HEK293 (cell line): ENCODE results near the gene CXCL16.

Experiments used
- ATF2 ChIP-seq: fragments of 450-650 bp; formaldehyde crosslinking; IDR thresholded peaks from 2 replicates; pipeline ENCODE4 v1.5.1; 2016; ENCODE audit warnings: missing biosample characterization, missing genetic modification characterization, low read depth
- GLI2 ChIP-seq: fragments of 450-650 bp; formaldehyde crosslinking; IDR thresholded peaks from 2 replicates; pipeline ENCODE4; 2017; ENCODE audit warnings: missing biosample characterization, missing genetic modification characterization, low read depth, borderline replicate concordance
- GLI4 ChIP-seq: fragments of 450-650 bp; formaldehyde crosslinking; IDR thresholded peaks from 2 replicates; pipeline ENCODE4 v1.5.1; 2016; ENCODE audit warnings: missing biosample characterization, missing genetic modification characterization
- HOXC10 ChIP-seq: sonication (generic); formaldehyde crosslinking; IDR thresholded peaks from 2 replicates; pipeline ENCODE4 v1.8.1; 2023; ENCODE audit warnings: mild to moderate bottlenecking, missing genetic modification reagents
- IKZF3 ChIP-seq: fragments of 450-650 bp; IDR thresholded peaks from 2 replicates; pipeline ENCODE4 v1.5.0; 2018; ENCODE audit warnings: missing biosample characterization, mild to moderate bottlenecking, missing genetic modification characterization, moderate library complexity
- MZF1 ChIP-seq: fragments of 450-650 bp; formaldehyde crosslinking; IDR thresholded peaks from 2 replicates; pipeline ENCODE4 v1.5.1; 2017; ENCODE audit warnings: missing biosample characterization, missing genetic modification characterization, borderline replicate concordance
- PRDM4 ChIP-seq: fragments of 450-650 bp; formaldehyde crosslinking; IDR thresholded peaks from 2 replicates; pipeline ENCODE4 v1.5.1; 2017; ENCODE audit warnings: missing biosample characterization, missing genetic modification characterization
- SETDB1 ChIP-seq: IDR thresholded peaks from one replicate; pipeline ENCODE4 v1.6.1; 2017; ENCODE audit warnings: mild to moderate bottlenecking, low read length, moderate library complexity, mixed read lengths; ENCODE audit not compliant: insufficient read length
- SP7 ChIP-seq: fragments of 450-650 bp; formaldehyde crosslinking; IDR thresholded peaks from 2 replicates; pipeline ENCODE4 v1.5.1; 2016; ENCODE audit warnings: missing biosample characterization, missing genetic modification characterization
- TSHZ1 ChIP-seq: fragments of 450-650 bp; formaldehyde crosslinking; IDR thresholded peaks from 2 replicates; pipeline ENCODE4 v1.5.1; 2016; ENCODE audit warnings: missing biosample characterization, missing genetic modification characterization, borderline replicate concordance
- YY1 ChIP-seq: fragments of 450-650 bp; formaldehyde crosslinking; IDR thresholded peaks from 2 replicates; pipeline ENCODE4 v1.5.1; 2018; ENCODE audit warnings: missing biosample characterization, missing genetic modification characterization
- ZBTB10 ChIP-seq: fragments of 450-650 bp; formaldehyde crosslinking; IDR thresholded peaks from 2 replicates; pipeline ENCODE4 v1.5.1; 2016; ENCODE audit warnings: missing biosample characterization, missing genetic modification characterization
- ZFP3 ChIP-seq: fragments of 450-650 bp; formaldehyde crosslinking; IDR thresholded peaks from 2 replicates; pipeline ENCODE4 v1.5.1; 2016; ENCODE audit warnings: low read depth, missing biosample characterization, missing genetic modification characterization
- ZIC2 ChIP-seq: fragments of 450-650 bp; formaldehyde crosslinking; IDR thresholded peaks from 2 replicates; pipeline ENCODE4 v1.5.1; 2016; ENCODE audit warnings: missing biosample characterization, missing genetic modification characterization
- ZNF169 ChIP-seq: fragments of 450-650 bp; formaldehyde crosslinking; IDR thresholded peaks from 2 replicates; pipeline ENCODE4 v1.5.1; 2016; ENCODE audit warnings: missing biosample characterization, missing genetic modification characterization
- ZNF26 ChIP-seq: fragments of 450-650 bp; formaldehyde crosslinking; IDR thresholded peaks from 2 replicates; pipeline ENCODE4 v1.5.1; 2016; ENCODE audit warnings: missing biosample characterization, missing genetic modification characterization
- ZNF341 ChIP-seq: fragments of 450-650 bp; formaldehyde crosslinking; IDR thresholded peaks from 2 replicates; pipeline ENCODE4; 2016; ENCODE audit warnings: low read depth, missing biosample characterization, missing genetic modification characterization
- ZNF398 ChIP-seq: fragments of 450-650 bp; formaldehyde crosslinking; IDR thresholded peaks from 2 replicates; pipeline ENCODE4 v1.5.1; 2017; ENCODE audit warnings: missing biosample characterization, missing genetic modification characterization
- ZNF404 ChIP-seq: fragments of 450-650 bp; formaldehyde crosslinking; IDR thresholded peaks from 2 replicates; pipeline ENCODE4 v1.5.1; 2017; ENCODE audit warnings: missing biosample characterization, missing genetic modification characterization
- ZNF433 ChIP-seq: fragments of 450-650 bp; formaldehyde crosslinking; IDR thresholded peaks from 2 replicates; pipeline ENCODE4 v1.5.1; 2016; ENCODE audit warnings: missing biosample characterization, missing genetic modification characterization, low read depth
- ZNF623 ChIP-seq: fragments of 450-650 bp; formaldehyde crosslinking; IDR thresholded peaks from 2 replicates; pipeline ENCODE4 v1.5.1; 2016; ENCODE audit warnings: missing biosample characterization, missing genetic modification characterization
- ZNF660 ChIP-seq: fragments of 450-650 bp; IDR thresholded peaks from 2 replicates; pipeline ENCODE4 v1.5.1; 2018; ENCODE audit warnings: missing biosample characterization, mild to moderate bottlenecking, missing genetic modification characterization
- ZNF677 ChIP-seq: fragments of 450-650 bp; IDR thresholded peaks from 2 replicates; pipeline ENCODE4 v1.5.0; 2018; ENCODE audit warnings: missing biosample characterization, mild to moderate bottlenecking, missing genetic modification characterization, moderate library complexity
- ZNF843 ChIP-seq: fragments of 450-650 bp; formaldehyde crosslinking; IDR thresholded peaks from 2 replicates; pipeline ENCODE4 v1.5.1; 2016; ENCODE audit warnings: missing biosample characterization, missing genetic modification characterization

CXCL16 gene

GRCh38 chr17:4719684-4720221 is 20.0 kb downstream of the CXCL16 start (continued):
- TF ChIP-seq TSHZ1 (tag by site-specific recombination) (0 out of 2 replicates have a peak, but pooled peaks have one; percentile 10), ZNF404 (tag by site-specific recombination) (no peak), YY1 (no peak), ZNF843 (tag by site-specific recombination) (peak; percentile 81), PRDM4 (tag by site-specific recombination) (peak; percentile 68; the same call in 1 of the 2 replicates), ZFP3 (tag by site-specific recombination) (no peak), ZIC2 (tag by site-specific recombination) (peak; percentile 99), ATF2 (tag by site-specific recombination) (peak; percentile 79), ZNF433 (tag by site-specific recombination) (no peak), ZNF169 (tag by site-specific recombination) (no peak), ZNF677 (tag by site-specific recombination) (no peak), GLI2 (tag by site-specific recombination) (no peak), ZNF398 (peak; percentile 59), GLI4 (tag by site-specific recombination) (no peak), HOXC10 (no peak), MZF1 (tag by site-specific recombination) (no peak), ZNF26 (no peak), SP7 (tag by site-specific recombination) (peak; percentile 96), ZNF341 (tag by site-specific recombination) (peak; percentile 87), ZNF660 (tag by site-specific recombination) (peak; percentile 56; the same call in 1 of the 2 replicates), SETDB1 (no peak), ZNF623 (tag by site-specific recombination) (no peak), ZBTB10 (tag by site-specific recombination) (peak; percentile 73), IKZF3 (tag by site-specific recombination) (peak; percentile 98)
